AML-193 (cell line): ENCODE data around the gene ZBTB44.
"Not testable (repeated sequence)": the region's sequence is repeated elsewhere in the genome, so short reads cannot be mapped to it uniquely, and the experiment has no call there.

Experiments used
- DNase-seq, 2 experiments: peaks; one replicate each; lab custom pipeline; 2025; lab: John Stamatoyannopoulos, UW

The ZBTB44 gene

DNA sequence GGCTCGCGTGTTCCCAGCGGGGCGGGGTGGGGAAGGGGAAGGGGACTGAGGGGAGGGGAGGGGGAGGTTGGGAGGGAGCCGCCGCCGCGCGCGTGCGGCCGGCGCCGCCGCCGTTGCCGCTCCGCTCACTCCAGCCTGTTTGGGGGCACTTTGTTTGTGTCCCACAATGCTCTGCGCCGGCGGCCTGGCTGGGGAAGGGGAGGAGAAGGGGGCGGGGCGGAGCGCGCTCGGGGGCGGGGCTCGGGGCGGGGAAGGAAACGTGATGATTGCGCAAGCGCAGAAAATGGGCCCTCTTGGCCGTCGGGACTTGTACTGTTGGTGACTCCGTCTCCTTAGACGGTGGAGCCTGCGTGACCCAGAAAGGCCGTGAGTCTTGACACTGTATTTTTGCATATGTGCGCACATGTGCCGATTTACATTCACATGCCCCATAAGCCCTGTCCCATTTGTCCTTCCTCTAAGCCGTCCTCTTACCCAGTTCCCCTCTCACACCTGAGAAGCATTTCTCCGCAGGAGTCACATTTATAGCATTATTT is at the start of gene ZBTB44:
TSS of gene ZBTB44 (minus strand) at position 168 of the 536 bp plus-strand sequence. CDS start 53,044 bp downstream, outside the sequence.
- peak; percentile 72 to 85 for DNase-seq

GRCh38 chr11:130359419-130359818 is 44.7 kb upstream of the ZBTB44 start:
- no peak for DNase-seq

- no peak for DNase-seq
Measured at GRCh38 chr11:130358398-130358797, 43.7 kb upstream of the ZBTB44 start.

DNA sequence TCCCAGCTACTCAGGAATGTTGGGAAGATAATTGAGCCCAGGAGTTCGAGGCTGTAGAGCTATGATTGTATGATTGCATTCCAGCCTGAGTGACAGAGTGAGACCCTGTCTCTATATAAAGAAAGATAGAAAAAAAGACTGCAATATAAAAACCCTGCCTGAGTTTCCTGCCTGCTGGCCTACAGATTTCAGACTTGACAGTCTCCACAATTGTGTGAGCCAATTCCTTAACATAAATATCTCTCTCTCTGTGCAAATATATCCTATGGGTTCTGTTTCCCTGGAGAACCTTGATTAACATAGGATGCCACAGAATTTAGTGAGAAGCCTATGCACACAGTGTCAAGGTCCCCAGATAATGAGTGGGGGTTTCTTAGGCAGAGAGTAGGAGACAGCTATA is 32.5 kb upstream of the ZBTB44 start:
- DNase-seq: no peak

DNA sequence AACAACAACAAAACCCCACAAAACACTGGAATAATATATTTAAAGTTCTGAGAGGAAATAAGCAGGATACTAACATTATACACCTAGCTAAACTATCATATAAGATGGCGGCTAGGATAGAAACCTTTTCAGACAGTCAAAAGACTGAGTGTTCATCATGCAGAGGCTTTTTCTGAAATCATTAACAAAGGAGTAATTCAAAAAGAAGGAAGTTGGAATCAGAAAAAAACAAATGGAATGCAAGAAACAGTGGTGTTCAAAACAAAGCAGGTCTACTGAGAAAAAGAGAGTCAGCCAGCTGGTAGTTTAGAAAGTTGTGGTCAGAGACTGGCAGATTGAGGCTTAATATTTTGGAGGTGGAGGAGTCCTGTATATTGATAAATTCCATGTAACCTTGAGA is 30.1 kb upstream of the ZBTB44 start:
- DNase-seq: no peak

- no peak for DNase-seq
Measured at GRCh38 chr11:130340671-130341319, 26.1 kb upstream of the ZBTB44 start.

- DNase-seq: no peak
Measured at GRCh38 chr11:130338667-130339066, 23.9 kb upstream of the ZBTB44 start.

- no peak for DNase-seq
Measured at GRCh38 chr11:130337281-130338089, 22.8 kb upstream of the ZBTB44 start.

GRCh38 chr11:130331397-130331796 is 16.7 kb upstream of the ZBTB44 start:
- DNase-seq: not testable (repeated sequence)

- no peak for DNase-seq
Measured at GRCh38 chr11:130330101-130330684, 15.5 kb upstream of the ZBTB44 start.

DNA sequence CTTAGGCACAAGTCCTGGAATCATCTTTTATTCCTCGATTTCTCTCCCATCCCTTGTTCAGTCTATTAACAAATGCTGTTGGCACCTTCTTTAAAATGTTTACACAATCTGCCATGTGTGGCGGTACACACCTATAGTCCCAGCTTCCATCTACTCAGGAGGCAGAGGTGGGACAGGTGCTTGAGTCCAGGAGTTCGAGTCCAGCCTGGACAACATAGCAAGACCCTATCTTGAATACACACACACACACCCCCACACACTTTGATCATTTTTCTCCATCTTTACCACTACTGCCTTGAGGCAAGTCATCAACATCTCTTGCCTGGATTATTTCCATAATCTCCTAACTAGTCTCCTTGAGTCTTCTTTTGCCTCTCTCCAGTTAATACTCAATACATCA is 13.7 kb upstream of the ZBTB44 start:
- DNase-seq: no peak

GRCh38 chr11:130327716-130328115 is 13.0 kb upstream of the ZBTB44 start:
- DNase-seq: no peak

DNA sequence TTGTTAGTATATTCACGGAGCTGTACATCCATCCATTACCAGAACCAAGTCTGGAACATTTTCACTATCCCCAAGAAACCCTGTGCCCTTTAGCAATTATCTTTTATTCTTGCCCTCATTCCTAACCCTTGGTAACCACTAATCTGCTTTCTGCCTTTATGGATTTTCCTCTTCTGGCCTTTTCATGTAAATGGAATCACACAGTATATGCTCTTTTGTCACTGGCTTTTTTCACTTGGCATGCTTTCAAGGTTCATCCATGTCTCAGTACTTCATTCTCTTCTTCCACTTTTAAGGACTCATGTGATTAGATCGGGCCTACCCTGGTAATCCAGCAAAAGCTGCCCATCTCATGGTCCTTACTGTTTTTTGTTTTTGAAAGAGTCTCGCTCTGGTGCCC is 11.0 kb upstream of the ZBTB44 start:
- DNase-seq: no peak

DNA sequence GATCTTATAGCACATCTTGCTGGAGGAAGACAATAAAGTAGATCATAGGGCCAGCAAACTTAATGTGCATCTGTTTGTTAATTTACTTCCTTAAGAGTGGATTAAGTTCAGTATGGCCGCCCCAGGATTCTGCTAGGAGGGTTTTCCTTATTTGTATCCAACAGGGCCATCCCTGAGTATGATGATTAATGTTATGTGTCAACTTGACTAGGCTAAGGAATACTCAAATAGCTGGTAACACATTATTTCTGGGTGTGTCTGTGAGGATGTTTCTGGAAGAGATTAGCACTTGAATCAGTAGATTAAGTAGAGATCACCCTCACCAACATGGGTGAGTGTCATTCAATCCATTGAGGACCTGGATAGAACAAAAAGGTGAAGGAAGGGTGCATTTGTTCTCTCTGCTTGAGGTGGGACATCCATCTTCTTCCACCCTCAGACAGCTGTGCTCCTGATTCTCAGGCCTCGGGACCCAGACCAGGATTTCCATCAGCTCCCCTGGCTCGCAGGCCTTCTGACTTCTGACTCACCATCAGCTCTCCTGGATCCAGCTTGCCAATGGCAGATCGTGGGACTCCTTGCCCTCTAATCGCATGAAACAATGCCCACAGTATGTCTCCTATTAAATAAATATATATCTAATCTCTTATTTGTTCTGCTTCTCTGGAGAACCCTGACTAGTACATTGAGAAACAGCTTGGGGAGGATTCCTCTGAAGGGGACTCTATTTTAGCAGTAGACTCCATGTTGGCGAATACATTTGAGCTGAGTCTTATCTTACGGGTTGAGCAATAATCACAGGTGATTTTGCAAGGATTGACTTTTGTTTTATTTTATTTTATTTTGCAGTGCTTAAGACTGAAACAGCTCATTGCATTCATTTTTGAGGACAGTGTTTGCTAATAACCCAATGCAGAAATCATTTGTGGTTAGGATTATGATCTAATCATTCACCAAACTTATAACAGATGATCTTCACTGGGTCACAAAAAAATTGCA is 9.0 kb upstream of the ZBTB44 start:
- DNase-seq: no peak

DNA sequence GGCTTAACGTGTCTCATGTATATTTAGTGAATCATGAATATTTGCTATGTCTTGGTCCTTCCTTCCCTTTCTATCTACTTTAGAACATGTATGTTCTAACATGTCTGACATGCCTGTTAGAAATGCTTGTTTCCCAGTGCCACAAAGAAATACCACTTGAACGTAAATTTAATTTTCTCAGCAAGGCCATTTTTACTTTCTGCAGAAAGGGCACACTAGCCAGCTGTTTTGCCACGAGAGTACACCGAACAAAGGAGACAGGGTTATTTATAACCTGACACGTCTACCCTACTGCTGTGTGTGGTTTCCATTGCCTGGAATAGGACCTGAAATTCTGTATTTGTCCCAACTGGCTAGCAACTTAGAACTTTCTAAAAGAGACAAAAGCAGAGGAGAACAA is 7.4 kb upstream of the ZBTB44 start:
- no peak for DNase-seq

GRCh38 chr11:130318031-130318673 is 3.4 kb upstream of the ZBTB44 start:
- DNase-seq: no peak

GRCh38 chr11:130315354-130315970 is 745 bp upstream of the ZBTB44 start:
- DNase-seq: no peak

DNA sequence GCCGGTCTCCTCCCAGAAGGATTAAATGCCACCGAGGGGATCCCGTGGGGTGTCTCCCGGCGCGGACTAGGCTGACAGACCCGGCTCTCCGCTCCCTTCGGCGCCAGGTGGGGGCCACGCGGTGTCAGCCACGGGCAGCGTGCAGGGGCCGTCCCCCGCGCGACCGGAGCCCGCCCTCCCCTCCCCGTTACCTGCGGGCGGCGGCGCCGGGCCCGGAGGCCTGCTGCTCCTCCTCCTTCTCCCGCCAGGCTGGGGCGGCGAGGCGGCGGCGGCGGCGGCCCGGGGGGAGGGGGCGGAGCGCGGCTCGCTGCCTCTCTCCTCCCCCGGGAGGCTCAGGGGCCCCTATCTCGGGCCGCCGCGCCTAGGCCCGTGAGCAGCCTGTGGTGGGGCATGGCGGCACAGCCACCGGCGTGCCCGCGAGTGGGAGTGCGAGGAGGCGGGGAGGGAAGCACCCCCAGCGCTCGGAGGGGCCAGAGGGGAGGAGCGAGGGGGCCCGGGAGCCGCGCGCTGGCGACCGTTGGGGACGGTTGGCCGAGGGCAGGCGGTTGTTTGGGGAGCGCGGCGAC is 450 bp downstream of the ZBTB44 start:
- no peak for DNase-seq

DNA sequence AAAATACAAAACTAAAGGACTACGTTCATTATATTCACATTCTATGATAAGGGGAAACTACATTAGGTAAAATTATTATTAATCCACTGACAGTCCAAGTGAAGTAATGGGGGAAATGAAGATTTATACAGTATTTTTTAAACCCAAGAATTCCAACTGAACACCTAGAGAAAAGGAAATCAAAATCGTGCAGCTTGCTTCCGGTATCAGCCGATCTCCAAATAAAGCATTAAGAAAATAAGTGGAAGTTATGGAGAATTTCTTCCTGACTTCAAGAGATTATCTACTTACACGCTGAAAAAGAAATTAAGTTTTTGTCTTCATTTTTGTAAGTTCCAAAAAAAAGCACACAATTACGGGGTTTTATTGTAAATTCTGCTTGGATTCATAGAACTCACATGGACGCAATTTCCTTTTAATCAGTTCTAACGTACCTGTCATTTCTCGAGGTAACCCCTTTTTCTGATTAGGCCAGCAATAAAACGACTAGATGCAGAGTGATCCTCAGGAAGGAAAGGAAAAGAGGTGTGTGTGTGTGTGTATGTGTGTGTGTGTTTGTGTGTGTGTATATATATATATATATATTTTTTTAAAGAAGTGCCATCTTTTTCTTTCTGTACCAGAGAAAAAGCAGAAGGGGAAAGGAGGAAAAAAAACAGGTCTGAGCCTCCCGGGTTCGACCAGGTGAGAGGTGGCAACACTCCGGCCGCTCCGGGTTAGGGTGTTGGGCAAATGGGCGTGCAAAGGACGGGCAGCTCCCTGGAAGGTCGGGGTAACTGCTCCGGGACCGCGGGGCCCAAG is 1.1 kb downstream of the ZBTB44 start:
- DNase-seq: no peak
